ENCODE measurements around the gene C17orf100. TPM values are rescaled to one million over a fixed set of nuclear protein-coding genes. Genes with fewer than 3 reads are reported as not detected.

The C17orf100 gene
- total RNA-seq, 1 donor from 2014 or later: 3.8 TPM

- DNase-seq (ENCODE audit: low spot score): no peak
Observed at GRCh38 chr17:6675201-6675825, 23.8 kb downstream of the C17orf100 start.

GRCh38 chr17:6676802-6677157 is 25.2 kb downstream of the C17orf100 start:
- Mint-ChIP-seq H3K27ac (ENCODE audit: unreplicated experiment) (no peak overlapping the region), H3K4me1 (ENCODE audit: unreplicated experiment) (peaks cover 14% of the 10 kb centered on the region)

More at GRCh38 chr17:6675201-6675825, 23.8 kb downstream of the C17orf100 start:
- Mint-ChIP-seq H3K27ac (ENCODE audit: unreplicated experiment) (no peak overlapping the region), H3K9me3 (ENCODE audit: unreplicated experiment) (no peaks in the 10 kb centered on the region), H3K36me3 (ENCODE audit: low read depth, unreplicated experiment) (no peaks in the 10 kb centered on the region), H3K4me1 (ENCODE audit: unreplicated experiment) (peaks cover 14% of the 10 kb centered on the region), H3K4me3 (ENCODE audit: unreplicated experiment) (no peak overlapping the region), H3K27me3 (ENCODE audit: unreplicated experiment) (no peaks in the 10 kb centered on the region)
- TF ChIP-seq CTCF (IDR thresholded peaks at IDR 0.05; ENCODE audit: unreplicated experiment): no peak

GRCh38 chr17:6677158-6677831 is 25.7 kb downstream of the C17orf100 start:
- no peak for DNase-seq (ENCODE audit: low spot score)
- Mint-ChIP-seq H3K4me3 (ENCODE audit: unreplicated experiment) (no peak overlapping the region), H3K9me3 (ENCODE audit: unreplicated experiment) (no peaks in the 10 kb centered on the region), H3K36me3 (ENCODE audit: low read depth, unreplicated experiment) (no peaks in the 10 kb centered on the region), H3K27ac (ENCODE audit: unreplicated experiment) (no peak overlapping the region), H3K27me3 (ENCODE audit: unreplicated experiment) (no peaks in the 10 kb centered on the region), H3K4me1 (ENCODE audit: unreplicated experiment) (peaks cover 14% of the 10 kb centered on the region)
- no peak for TF ChIP-seq CTCF (IDR thresholded peaks at IDR 0.05; ENCODE audit: unreplicated experiment)

More at GRCh38 chr17:6676802-6677157, 25.2 kb downstream of the C17orf100 start:
- TF ChIP-seq CTCF (IDR thresholded peaks at IDR 0.05; ENCODE audit: unreplicated experiment): no peak
- Mint-ChIP-seq H3K9me3 (ENCODE audit: unreplicated experiment) (no peaks in the 10 kb centered on the region), H3K27me3 (ENCODE audit: unreplicated experiment) (no peaks in the 10 kb centered on the region), H3K36me3 (ENCODE audit: low read depth, unreplicated experiment) (no peaks in the 10 kb centered on the region), H3K4me3 (ENCODE audit: unreplicated experiment) (no peak overlapping the region)
- DNase-seq (ENCODE audit: low spot score): no peak

GRCh38 chr17:6677946-6678345 is 26.4 kb downstream of the C17orf100 start:
- no peak for DNase-seq (ENCODE audit: low spot score)
- H3K4me3 Mint-ChIP-seq (ENCODE audit: unreplicated experiment): no peak overlapping the region
- no peak overlapping the region for H3K27ac Mint-ChIP-seq (ENCODE audit: unreplicated experiment)
- H3K9me3 Mint-ChIP-seq (ENCODE audit: unreplicated experiment): no peaks in the 10 kb centered on the region
- no peaks in the 10 kb centered on the region for H3K36me3 Mint-ChIP-seq (ENCODE audit: low read depth, unreplicated experiment)
- peaks cover 14% of the 10 kb centered on the region for H3K4me1 Mint-ChIP-seq (ENCODE audit: unreplicated experiment)
- no peaks in the 10 kb centered on the region for H3K27me3 Mint-ChIP-seq (ENCODE audit: unreplicated experiment)
- TF ChIP-seq CTCF (IDR thresholded peaks at IDR 0.05; ENCODE audit: unreplicated experiment): no peak

GRCh38 chr17:6679241-6679640 is 27.7 kb downstream of the C17orf100 start:
- Mint-ChIP-seq H3K27me3 (ENCODE audit: unreplicated experiment) (no peaks in the 10 kb centered on the region), H3K36me3 (ENCODE audit: low read depth, unreplicated experiment) (no peaks in the 10 kb centered on the region), H3K4me1 (ENCODE audit: unreplicated experiment) (peaks cover 17% of the 10 kb centered on the region), H3K4me3 (ENCODE audit: unreplicated experiment) (no peak overlapping the region), H3K9me3 (ENCODE audit: unreplicated experiment) (no peaks in the 10 kb centered on the region), H3K27ac (ENCODE audit: unreplicated experiment) (no peak overlapping the region)
- TF ChIP-seq CTCF (IDR thresholded peaks at IDR 0.05; ENCODE audit: unreplicated experiment): no peak
- no peak for DNase-seq (ENCODE audit: low spot score)

Measured in endothelial cell (in vitro differentiated cells).